ENCODE measurements around the gene MSL3B.

MSL3B gene

DNA sequence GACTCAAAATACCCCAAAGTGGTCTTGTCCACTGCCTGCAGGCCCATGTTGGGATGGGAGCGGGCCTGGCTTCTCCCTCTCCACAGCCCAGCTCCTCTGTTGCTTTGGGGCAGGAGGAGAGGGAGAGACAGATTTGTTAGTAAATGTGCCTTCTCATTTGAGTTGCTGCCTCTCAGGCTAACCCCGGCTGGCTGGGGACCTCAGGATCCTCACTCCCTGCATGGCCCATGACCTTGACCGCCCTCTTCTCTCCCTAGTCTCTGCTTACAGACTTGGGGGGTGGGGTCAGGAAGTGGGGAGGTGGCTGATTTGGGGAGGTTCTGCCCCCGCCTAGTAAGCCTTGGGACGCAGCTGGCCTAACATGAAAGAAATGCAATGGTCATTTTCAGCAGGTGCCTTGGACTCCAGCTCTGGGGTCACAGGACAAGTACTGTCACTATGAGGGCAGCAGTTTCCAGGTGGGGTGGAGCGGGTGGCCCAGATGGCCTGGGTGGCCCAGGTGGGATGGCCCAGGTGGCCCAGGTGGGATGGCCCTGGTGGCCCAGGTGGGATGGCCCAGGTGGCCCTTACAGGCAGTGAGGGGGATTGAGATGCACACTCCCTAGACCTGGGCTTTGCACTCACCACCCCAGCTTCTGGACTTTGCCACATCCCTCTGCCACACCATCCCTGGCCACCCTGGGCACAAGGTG lies 37.9 kb downstream of the MSL3B start:
- H3F3A ChIP-seq (ENCODE audit: low read depth) = peaks cover 19% of the 10 kb centered on the region
- H3K27me3 ChIP-seq = no peaks in the 10 kb centered on the region
- H3K27ac ChIP-seq = no peak overlapping the region
- Mint-ChIP-seq H3K27me3 (ENCODE audit: insufficient read depth, low read depth) (peaks cover 2% of the 10 kb centered on the region), H3K4me3 (no peak overlapping the region), H3K4me1 (peaks cover 15% of the 10 kb centered on the region), H3K27ac (no peak overlapping the region), H3K36me3 (peaks cover 13% of the 10 kb centered on the region), H3K9me3 (peaks cover 2% of the 10 kb centered on the region)
- no peaks in the 10 kb centered on the region for H3K9me3 ChIP-seq (ENCODE audit: low read depth)
- H3K36me3 ChIP-seq = no peaks in the 10 kb centered on the region
- peaks cover 14% of the 10 kb centered on the region for H4K20me1 ChIP-seq (ENCODE audit: low read depth)
- TF ChIP-seq EZH2 (IDR thresholded peaks at IDR 0.05) = no peak
- H3K79me2 ChIP-seq (ENCODE audit: low read depth) = peaks cover 9% of the 10 kb centered on the region
- DNase-seq (ENCODE audit: low spot score) = no peak
- peaks cover 10% of the 10 kb centered on the region for H3K4me1 ChIP-seq
- H2AFZ ChIP-seq (replicated peaks) = no peak overlapping the region
- H3K4me2 ChIP-seq = no peak overlapping the region
- H3K9ac ChIP-seq = no peak overlapping the region
- H3K4me3 ChIP-seq = no peak overlapping the region

DNA sequence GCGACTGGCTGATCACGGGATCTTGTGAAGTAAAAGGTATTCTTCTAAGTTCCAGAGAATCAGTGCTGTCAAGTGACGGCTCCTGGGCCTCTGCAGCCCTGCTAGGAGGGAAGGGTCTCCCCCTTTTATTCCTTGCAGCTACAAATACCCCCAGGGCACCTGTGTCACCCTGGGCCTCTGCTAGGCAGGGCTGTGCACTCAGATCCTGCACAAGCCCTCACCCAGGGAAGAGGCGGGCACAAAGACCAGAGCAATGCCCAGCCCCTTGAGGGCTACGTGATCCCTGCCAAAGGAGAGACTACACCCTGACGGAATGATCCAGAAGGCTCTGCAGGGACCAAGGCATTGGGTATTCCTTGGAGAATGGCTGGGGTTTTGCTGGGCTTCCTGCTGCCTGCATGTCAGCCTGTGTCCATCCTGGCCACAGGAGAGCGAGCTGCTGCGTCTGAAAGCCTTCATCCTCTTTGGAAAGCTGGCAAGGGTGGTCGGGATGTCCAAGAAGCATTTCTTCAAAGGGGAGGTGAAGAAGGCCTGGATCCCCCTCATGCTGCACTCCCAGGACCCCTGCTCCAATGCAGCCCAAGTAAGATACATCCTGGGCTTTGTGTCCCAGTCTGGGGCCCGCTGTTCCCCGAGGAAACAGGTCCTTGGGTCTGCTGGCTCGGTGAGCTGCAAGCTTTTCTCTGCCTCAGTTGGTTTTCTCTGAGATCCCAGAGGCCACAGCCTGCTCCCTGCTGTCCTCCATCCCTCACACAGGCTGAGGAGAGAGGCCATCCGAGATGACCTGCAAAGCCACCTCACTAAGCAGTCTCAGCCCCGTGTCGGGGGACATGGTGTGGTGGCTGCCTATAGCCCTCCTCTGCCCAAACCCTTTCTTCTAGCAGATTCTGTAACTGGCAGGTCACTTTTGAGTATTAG lies 38.7 kb downstream of the MSL3B start:
- H3K79me2 ChIP-seq (ENCODE audit: low read depth) = peaks cover under 1% of the 10 kb centered on the region
- no peak overlapping the region for H3K27ac ChIP-seq
- H3K4me1 ChIP-seq = peaks cover 10% of the 10 kb centered on the region
- no peak for DNase-seq (ENCODE audit: low spot score)
- H2AFZ ChIP-seq (replicated peaks) = no peak overlapping the region
- Mint-ChIP-seq H3K27ac (no peak overlapping the region), H3K27me3 (ENCODE audit: insufficient read depth, low read depth) (peaks cover 3% of the 10 kb centered on the region), H3K4me1 (peaks cover 15% of the 10 kb centered on the region), H3K4me3 (no peak overlapping the region), H3K36me3 (peaks cover 6% of the 10 kb centered on the region), H3K9me3 (peaks cover 3% of the 10 kb centered on the region)
- H3K36me3 ChIP-seq = no peaks in the 10 kb centered on the region
- H3K27me3 ChIP-seq = no peaks in the 10 kb centered on the region
- H4K20me1 ChIP-seq (ENCODE audit: low read depth) = peaks cover 9% of the 10 kb centered on the region
- H3K4me3 ChIP-seq = no peak overlapping the region
- H3F3A ChIP-seq (ENCODE audit: low read depth) = peaks cover 16% of the 10 kb centered on the region
- H3K9ac ChIP-seq = no peak overlapping the region
- H3K4me2 ChIP-seq = no peak overlapping the region
- TF ChIP-seq EZH2phosphoT487 (IDR thresholded peaks at IDR 0.05) (no peak), EZH2 (IDR thresholded peaks at IDR 0.05) (no peak)
- TF ChIP-seq, protein P1, sequence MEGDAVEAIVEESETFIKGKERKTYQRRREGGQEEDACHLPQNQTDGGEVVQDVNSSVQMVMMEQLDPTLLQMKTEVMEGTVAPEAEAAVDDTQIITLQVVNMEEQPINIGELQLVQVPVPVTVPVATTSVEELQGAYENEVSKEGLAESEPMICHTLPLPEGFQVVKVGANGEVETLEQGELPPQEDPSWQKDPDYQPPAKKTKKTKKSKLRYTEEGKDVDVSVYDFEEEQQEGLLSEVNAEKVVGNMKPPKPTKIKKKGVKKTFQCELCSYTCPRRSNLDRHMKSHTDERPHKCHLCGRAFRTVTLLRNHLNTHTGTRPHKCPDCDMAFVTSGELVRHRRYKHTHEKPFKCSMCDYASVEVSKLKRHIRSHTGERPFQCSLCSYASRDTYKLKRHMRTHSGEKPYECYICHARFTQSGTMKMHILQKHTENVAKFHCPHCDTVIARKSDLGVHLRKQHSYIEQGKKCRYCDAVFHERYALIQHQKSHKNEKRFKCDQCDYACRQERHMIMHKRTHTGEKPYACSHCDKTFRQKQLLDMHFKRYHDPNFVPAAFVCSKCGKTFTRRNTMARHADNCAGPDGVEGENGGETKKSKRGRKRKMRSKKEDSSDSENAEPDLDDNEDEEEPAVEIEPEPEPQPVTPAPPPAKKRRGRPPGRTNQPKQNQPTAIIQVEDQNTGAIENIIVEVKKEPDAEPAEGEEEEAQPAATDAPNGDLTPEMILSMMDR (IDR thresholded peaks at IDR 0.05) = no peak
- H3K9me3 ChIP-seq (ENCODE audit: low read depth) = no peaks in the 10 kb centered on the region

GRCh38 chr2:233828546-233829192 lies 39.5 kb downstream of the MSL3B start:
- Histone ChIP-seq H3K27ac (no peak overlapping the region), H3K9me3 (ENCODE audit: low read depth) (no peaks in the 10 kb centered on the region), H2AFZ (replicated peaks) (no peak overlapping the region), H4K20me1 (ENCODE audit: low read depth) (peaks cover 7% of the 10 kb centered on the region), H3K9ac (no peak overlapping the region), H3K4me2 (no peak overlapping the region), H3K4me3 (no peak overlapping the region), H3K4me1 (peaks cover 10% of the 10 kb centered on the region), H3F3A (ENCODE audit: low read depth) (peaks cover 13% of the 10 kb centered on the region), H3K36me3 (no peaks in the 10 kb centered on the region), H3K27me3 (no peaks in the 10 kb centered on the region), H3K79me2 (ENCODE audit: low read depth) (no peaks in the 10 kb centered on the region)
- no peak for TF ChIP-seq EZH2phosphoT487 (IDR thresholded peaks at IDR 0.05)
- TF ChIP-seq EZH2 (IDR thresholded peaks at IDR 0.05) = no peak
- TF ChIP-seq, protein P1 (IDR thresholded peaks at IDR 0.05) = no peak
- DNase-seq (ENCODE audit: low spot score) = no peak
- H3K4me3 Mint-ChIP-seq = no peak overlapping the region
- peaks cover 4% of the 10 kb centered on the region for H3K27me3 Mint-ChIP-seq (ENCODE audit: insufficient read depth, low read depth)
- H3K4me1 Mint-ChIP-seq = peaks cover 15% of the 10 kb centered on the region
- H3K36me3 Mint-ChIP-seq = peaks cover 1% of the 10 kb centered on the region
- H3K27ac Mint-ChIP-seq = no peak overlapping the region
- peaks cover 3% of the 10 kb centered on the region for H3K9me3 Mint-ChIP-seq

All from neural progenitor cell (in vitro differentiated cells).